Measurements from ENCODE around the gene GFOD1. TPM values are rescaled to one million over a fixed set of nuclear protein-coding genes. Genes with fewer than 3 reads are reported as not detected.

GFOD1 gene
- total RNA-seq, 1 experiment from 2014 or later = 5.6 TPM

- DNase-seq (ENCODE audit: extremely low read depth, low read depth) = no peak
These were observed 122.1 kb downstream of the GFOD1 start for GRCh38 chr6:13365320-13365719.

GRCh38 chr6:13364842-13365241 lies 122.6 kb downstream of the GFOD1 start:
- no peak for DNase-seq (ENCODE audit: extremely low read depth, low read depth)

GRCh38 chr6:13362412-13362811 lies 125.0 kb downstream of the GFOD1 start:
- DNase-seq (ENCODE audit: extremely low read depth, low read depth) = no peak

GRCh38 chr6:13360671-13361540 lies 126.5 kb downstream of the GFOD1 start:
- DNase-seq (ENCODE audit: extremely low read depth, low read depth) = no peak

GRCh38 chr6:13359287-13359686 lies 128.1 kb downstream of the GFOD1 start:
- no peak for DNase-seq (ENCODE audit: extremely low read depth, low read depth)

GRCh38 chr6:13358511-13358910 lies 128.9 kb downstream of the GFOD1 start:
- DNase-seq (ENCODE audit: extremely low read depth, low read depth) = no peak

GRCh38 chr6:13357551-13358075 lies 129.8 kb downstream of the GFOD1 start:
- no peak for DNase-seq (ENCODE audit: extremely low read depth, low read depth)

- no peak for DNase-seq (ENCODE audit: extremely low read depth, low read depth)
These were observed 131.2 kb downstream of the GFOD1 start for GRCh38 chr6:13355999-13356785.

- no peak for DNase-seq (ENCODE audit: extremely low read depth, low read depth)
These were observed 132.1 kb downstream of the GFOD1 start for GRCh38 chr6:13355043-13355945.

- DNase-seq (ENCODE audit: extremely low read depth, low read depth) = no peak
These were observed 132.9 kb downstream of the GFOD1 start for GRCh38 chr6:13354331-13355042.

GRCh38 chr6:13352165-13352564 lies 135.2 kb downstream of the GFOD1 start:
- DNase-seq (ENCODE audit: extremely low read depth, low read depth) = no peak

- no peak for DNase-seq (ENCODE audit: extremely low read depth, low read depth)
These were observed 136.1 kb downstream of the GFOD1 start for GRCh38 chr6:13351271-13351670.

GRCh38 chr6:13349811-13350506 lies 137.4 kb downstream of the GFOD1 start:
- DNase-seq (ENCODE audit: extremely low read depth, low read depth) = no peak

GRCh38 chr6:13348334-13349113 lies 138.9 kb downstream of the GFOD1 start:
- no peak for DNase-seq (ENCODE audit: extremely low read depth, low read depth)

GRCh38 chr6:13346245-13346644 lies 141.2 kb downstream of the GFOD1 start:
- DNase-seq (ENCODE audit: extremely low read depth, low read depth) = no peak

- no peak for DNase-seq (ENCODE audit: extremely low read depth, low read depth)
These were observed 144.9 kb downstream of the GFOD1 start for GRCh38 chr6:13342414-13343019.

- no peak for DNase-seq (ENCODE audit: extremely low read depth, low read depth)
These were observed 147.4 kb downstream of the GFOD1 start for GRCh38 chr6:13339863-13340630.

Data from NCI-H460 (cell line).